ENCODE data around the gene MITF. TPM values are rescaled to one million over a fixed set of nuclear protein-coding genes. Genes with fewer than 3 reads are reported as not detected.

Gene MITF
- total RNA-seq, 1 donor from 2014 or later = 57.7 TPM

GRCh38 chr3:69833591-69833990 lies 94.3 kb downstream of the MITF start:
- Histone ChIP-seq H3K4me3 (no peak overlapping the region), H3K27me3 (no peaks in the 10 kb centered on the region), H3K9me3 (no peaks in the 10 kb centered on the region), H3K4me1 (peaks cover 19% of the 10 kb centered on the region), H3K27ac (no peak overlapping the region), H3K36me3 (no peaks in the 10 kb centered on the region)
- DNase-seq (ENCODE audit: extremely low spot score in 2 of 2) = no peak
- intact Hi-C loops (cut with DNase I) = no loop called here
- no peak for TF ChIP-seq POLR2AphosphoS5 (IDR thresholded peaks at IDR 0.05; ENCODE audit: insufficient read depth in 1 of 2, low read depth in 1 of 2)
- no peak for TF ChIP-seq CTCF (IDR thresholded peaks at IDR 0.05)
- no peak for TF ChIP-seq POLR2A (IDR thresholded peaks at IDR 0.05)

- Histone ChIP-seq H3K27ac (no peak overlapping the region), H3K4me1 (peaks cover 23% of the 10 kb centered on the region), H3K27me3 (no peaks in the 10 kb centered on the region), H3K9me3 (no peaks in the 10 kb centered on the region), H3K36me3 (no peaks in the 10 kb centered on the region), H3K4me3 (no peak overlapping the region)
- no peak for TF ChIP-seq POLR2AphosphoS5 (IDR thresholded peaks at IDR 0.05; ENCODE audit: insufficient read depth in 1 of 2, low read depth in 1 of 2)
- TF ChIP-seq CTCF (IDR thresholded peaks at IDR 0.05) = no peak
- no peak for TF ChIP-seq POLR2A (IDR thresholded peaks at IDR 0.05)
- no peak for DNase-seq (ENCODE audit: extremely low spot score in 2 of 2)
- intact Hi-C loops (cut with DNase I) = no loop called here
Measured at GRCh38 chr3:69838217-69838616, 99.0 kb downstream of the MITF start.

GRCh38 chr3:69838696-69839515 lies 99.6 kb downstream of the MITF start:
- Histone ChIP-seq H3K36me3 (no peaks in the 10 kb centered on the region), H3K9me3 (no peaks in the 10 kb centered on the region), H3K27me3 (no peaks in the 10 kb centered on the region), H3K4me3 (no peak overlapping the region), H3K27ac (no peak overlapping the region), H3K4me1 (peaks cover 23% of the 10 kb centered on the region)
- DNase-seq (ENCODE audit: extremely low spot score in 2 of 2) = no peak
- intact Hi-C loops (cut with DNase I) = no loop called here
- TF ChIP-seq CTCF (IDR thresholded peaks at IDR 0.05) (no peak), POLR2A (IDR thresholded peaks at IDR 0.05) (no peak), POLR2AphosphoS5 (IDR thresholded peaks at IDR 0.05; ENCODE audit: insufficient read depth in 1 of 2, low read depth in 1 of 2) (no peak)

- no peak for TF ChIP-seq POLR2A (IDR thresholded peaks at IDR 0.05)
- no peak for TF ChIP-seq POLR2AphosphoS5 (IDR thresholded peaks at IDR 0.05; ENCODE audit: insufficient read depth in 1 of 2, low read depth in 1 of 2)
- no peak for TF ChIP-seq CTCF (IDR thresholded peaks at IDR 0.05)
- Histone ChIP-seq H3K27me3 (no peaks in the 10 kb centered on the region), H3K4me3 (no peak overlapping the region), H3K36me3 (no peaks in the 10 kb centered on the region), H3K9me3 (no peaks in the 10 kb centered on the region), H3K27ac (no peak overlapping the region), H3K4me1 (peaks cover 35% of the 10 kb centered on the region)
- DNase-seq (ENCODE audit: extremely low spot score in 2 of 2) = no peak
- intact Hi-C loops (cut with DNase I) = no loop called here
Measured at GRCh38 chr3:69842351-69842750, 103.1 kb downstream of the MITF start.

GRCh38 chr3:69842789-69843188 lies 103.5 kb downstream of the MITF start:
- Histone ChIP-seq H3K27me3 (no peaks in the 10 kb centered on the region), H3K27ac (no peak overlapping the region), H3K9me3 (no peaks in the 10 kb centered on the region), H3K36me3 (no peaks in the 10 kb centered on the region), H3K4me3 (no peak overlapping the region), H3K4me1 (peaks cover 31% of the 10 kb centered on the region)
- intact Hi-C loops (cut with DNase I) = no loop called here
- no peak for DNase-seq (ENCODE audit: extremely low spot score in 2 of 2)
- TF ChIP-seq CTCF (IDR thresholded peaks at IDR 0.05) (no peak), POLR2A (IDR thresholded peaks at IDR 0.05) (no peak), POLR2AphosphoS5 (IDR thresholded peaks at IDR 0.05; ENCODE audit: insufficient read depth in 1 of 2, low read depth in 1 of 2) (no peak)
